MM.1S (cell line): ENCODE data around the gene FGGY.

ENCODE experiments used
- DNase-seq: peaks from one replicate; pipeline ENCODE4 v3.0.0-alpha.2; 2015
- H2AFZ ChIP-seq: fragments of 300-600 bp; sonication (generic); 2 replicates; pipeline ENCODE4 v1.6.0; 2016; ENCODE audit warnings: antibody characterized with exemption, low read length
- H3F3A ChIP-seq: fragments of 300-600 bp; sonication (generic); 2 replicates; pipeline ENCODE4 v1.6.1; 2016; ENCODE audit warnings: mild to moderate bottlenecking, antibody characterized with exemption, low read length, moderate library complexity, mixed read lengths; ENCODE audit not compliant: insufficient read depth
- H3K27ac ChIP-seq: fragments of 300-600 bp; sonication (generic); 2 replicates; pipeline ENCODE4 v1.5.1; 2016; ENCODE audit warnings: mild to moderate bottlenecking, low read length
- H3K27me3 ChIP-seq: fragments of 300-600 bp; sonication (generic); replicated peaks from 2 replicates; pipeline ENCODE4 v1.6.0; 2016; ENCODE audit warnings: low read length; ENCODE audit not compliant: insufficient read depth
- H3K36me3 ChIP-seq: fragments of 300-600 bp; sonication (generic); replicated peaks from 2 replicates; pipeline ENCODE4 v1.6.1; 2016; ENCODE audit warnings: mild to moderate bottlenecking, low read length, mixed read lengths; ENCODE audit not compliant: insufficient read depth
- H3K4me1 ChIP-seq: fragments of 300-600 bp; sonication (generic); 2 replicates; pipeline ENCODE4 v1.6.1; 2016; ENCODE audit warnings: low read length, mixed read lengths
- H3K4me2 ChIP-seq: fragments of 300-600 bp; sonication (generic); 2 replicates; pipeline ENCODE4 v1.6.0; 2016; ENCODE audit warnings: low read depth, low read length
- H3K4me3 ChIP-seq: fragments of 300-600 bp; sonication (generic); 2 replicates; pipeline ENCODE4 v1.5.1; 2016; ENCODE audit warnings: low read length, mixed read lengths
- H3K79me2 ChIP-seq: fragments of 300-600 bp; sonication (generic); 2 replicates; pipeline ENCODE4 v1.6.1; 2016; ENCODE audit warnings: mixed run types, low read length, mixed read lengths
- H3K9ac ChIP-seq: fragments of 300-600 bp; sonication (generic); 2 replicates; pipeline ENCODE4 v1.6.1; 2016; ENCODE audit warnings: low read length, mixed read lengths
- H3K9me2 ChIP-seq: fragments of 300-600 bp; sonication (generic); replicated peaks from 2 replicates; pipeline ENCODE4 v1.6.1; 2016; ENCODE audit warnings: mild to moderate bottlenecking, low read length, mixed read lengths; ENCODE audit not compliant: insufficient read depth
- H3K9me3 ChIP-seq: fragments of 300-600 bp; sonication (generic); replicated peaks from 2 replicates; pipeline ENCODE4 v1.6.1; 2016; ENCODE audit warnings: mild to moderate bottlenecking, low read length, mixed read lengths; ENCODE audit not compliant: insufficient read depth
- H4K20me1 ChIP-seq: fragments of 300-600 bp; sonication (generic); 2 replicates; pipeline ENCODE4 v1.6.1; 2016; ENCODE audit warnings: mild to moderate bottlenecking, low read length, moderate library complexity, mixed read lengths; ENCODE audit not compliant: insufficient read depth
- CTCF ChIP-seq: fragments of 300-600 bp; sonication (generic); IDR thresholded peaks from 2 replicates; pipeline ENCODE4 v1.5.1; 2016; ENCODE audit warnings: antibody characterized with exemption, low read length, mixed read lengths
- EZH2 ChIP-seq: fragments of 300-600 bp; sonication (generic); optimal IDR thresholded peaks from 2 replicates; pipeline ENCODE3; 2017; ENCODE audit warnings: low read depth, mild to moderate bottlenecking, antibody characterized with exemption, low read length, mixed read lengths
- EZH2phosphoT487 ChIP-seq: fragments of 300-600 bp; sonication (generic); IDR thresholded peaks from 2 replicates; pipeline ENCODE4 v1.6.1; 2018; ENCODE audit warnings: antibody characterized with exemption, low read length

FGGY gene

DNA sequence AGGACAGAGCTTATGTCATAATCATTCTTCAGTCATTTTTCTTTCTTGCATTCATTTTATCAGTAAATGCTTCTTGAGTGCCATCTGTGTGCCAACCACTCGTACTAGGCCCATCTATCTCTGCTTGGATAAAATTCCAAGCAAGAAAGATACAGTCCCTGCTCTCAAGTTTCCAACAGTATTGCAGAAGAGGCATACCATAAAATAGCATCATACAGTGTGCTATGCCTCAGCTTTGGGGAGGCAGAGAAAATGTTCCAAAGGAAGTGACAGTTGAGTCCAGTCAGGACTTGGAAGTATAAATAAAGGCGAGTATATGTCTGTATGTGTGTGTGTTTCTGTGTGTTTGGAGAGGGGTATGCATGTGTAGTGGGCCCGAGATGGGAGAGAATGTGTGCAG lies 404.5 kb downstream of the FGGY start:
- no peaks in the 10 kb centered on the region for H3K9me3 ChIP-seq

GRCh38 chr1:59703226-59703917 lies 406.5 kb downstream of the FGGY start:
- no peak overlapping the region for H3K9ac ChIP-seq
- no peaks in the 10 kb centered on the region for H3K4me1 ChIP-seq

More for the DNA sequence above, 404.5 kb downstream of the FGGY start:
- DNase-seq: no peak
- no peak overlapping the region for H3K4me3 ChIP-seq
- H2AFZ ChIP-seq: no peak overlapping the region
- no peak overlapping the region for H3K4me2 ChIP-seq
- H3K4me1 ChIP-seq: peaks cover 14% of the 10 kb centered on the region
- TF ChIP-seq CTCF (no peak), EZH2phosphoT487 (no peak), EZH2 (no peak)
- no peaks in the 10 kb centered on the region for H3K27me3 ChIP-seq
- H3K79me2 ChIP-seq: no peaks in the 10 kb centered on the region
- H3K9ac ChIP-seq: no peak overlapping the region
- no peaks in the 10 kb centered on the region for H3K9me2 ChIP-seq
- no peak overlapping the region for H3K27ac ChIP-seq
- H3F3A ChIP-seq: no peaks in the 10 kb centered on the region
- no peaks in the 10 kb centered on the region for H4K20me1 ChIP-seq
- no peaks in the 10 kb centered on the region for H3K36me3 ChIP-seq

DNA sequence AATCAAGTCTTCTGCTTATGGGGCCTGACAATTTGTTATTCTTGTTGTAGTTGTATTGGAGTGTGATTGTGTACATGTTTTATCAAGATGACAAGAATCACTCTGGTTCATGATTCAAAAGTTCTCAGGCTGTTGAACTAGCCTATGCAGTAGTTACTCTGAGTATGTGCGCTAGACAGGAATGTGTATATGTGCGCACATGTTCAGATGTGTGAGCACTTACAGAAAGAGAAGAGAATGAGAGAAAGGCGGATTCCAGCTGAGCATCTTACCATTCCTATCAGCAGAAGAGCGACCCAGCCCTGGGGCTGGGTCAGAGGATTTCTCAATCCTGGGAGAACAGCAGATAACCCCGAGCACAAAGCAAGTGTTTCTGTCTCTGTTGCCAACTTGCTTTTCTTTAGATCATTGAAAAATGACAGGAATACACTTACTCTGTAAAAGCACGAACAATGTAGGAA lies 407.1 kb downstream of the FGGY start:
- no peaks in the 10 kb centered on the region for H3F3A ChIP-seq
- no peaks in the 10 kb centered on the region for H3K79me2 ChIP-seq
- no peaks in the 10 kb centered on the region for H3K36me3 ChIP-seq
- no peaks in the 10 kb centered on the region for H3K9me3 ChIP-seq
- no peak overlapping the region for H3K27ac ChIP-seq
- no peaks in the 10 kb centered on the region for H4K20me1 ChIP-seq
- DNase-seq: no peak
- H2AFZ ChIP-seq: no peak overlapping the region
- TF ChIP-seq EZH2phosphoT487 (no peak), CTCF (no peak), EZH2 (no peak)
- no peak overlapping the region for H3K4me2 ChIP-seq
- H3K27me3 ChIP-seq: no peaks in the 10 kb centered on the region
- no peak overlapping the region for H3K9ac ChIP-seq
- no peak overlapping the region for H3K4me3 ChIP-seq
- no peaks in the 10 kb centered on the region for H3K4me1 ChIP-seq
- H3K9me2 ChIP-seq: no peaks in the 10 kb centered on the region

More at GRCh38 chr1:59703226-59703917, 406.5 kb downstream of the FGGY start:
- Histone ChIP-seq H4K20me1 (no peaks in the 10 kb centered on the region), H3K9me2 (no peaks in the 10 kb centered on the region), H3K4me3 (no peak overlapping the region), H3K79me2 (no peaks in the 10 kb centered on the region), H3K27me3 (no peaks in the 10 kb centered on the region), H3K27ac (no peak overlapping the region), H3K9me3 (no peaks in the 10 kb centered on the region), H3F3A (no peaks in the 10 kb centered on the region), H2AFZ (no peak overlapping the region), H3K36me3 (no peaks in the 10 kb centered on the region), H3K4me2 (no peak overlapping the region)
- TF ChIP-seq CTCF (no peak), EZH2 (no peak), EZH2phosphoT487 (no peak)
- DNase-seq: no peak
